HK-2 (cell line): ENCODE results near the gene ARHGAP9.

Experiments used
- DNase-seq: peaks from one replicate; pipeline ENCODE4 v3.0.0-alpha.2; 2018; ENCODE audit not compliant: unreplicated experiment

Gene ARHGAP9

DNA sequence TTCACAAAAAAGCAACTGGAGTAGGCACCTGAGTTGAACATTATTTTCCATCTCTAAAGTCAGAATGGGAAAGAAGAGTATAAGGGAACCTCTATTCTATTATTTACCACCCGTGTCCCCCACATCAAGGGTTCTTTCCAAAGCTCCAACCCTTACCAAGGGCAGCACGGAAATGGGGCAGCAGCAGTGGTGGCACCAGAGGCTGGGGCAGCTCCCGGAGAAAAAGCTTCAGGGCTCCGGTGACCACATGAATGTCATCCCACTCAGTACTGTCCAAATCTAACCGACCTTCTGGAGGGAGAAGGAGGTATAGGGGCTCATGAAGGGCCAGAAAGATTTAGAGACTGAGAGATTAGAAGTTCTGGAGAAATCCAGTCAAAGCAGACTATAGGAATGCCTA, 5.8 kb downstream of the ARHGAP9 start:
- DNase-seq: no peak

DNA sequence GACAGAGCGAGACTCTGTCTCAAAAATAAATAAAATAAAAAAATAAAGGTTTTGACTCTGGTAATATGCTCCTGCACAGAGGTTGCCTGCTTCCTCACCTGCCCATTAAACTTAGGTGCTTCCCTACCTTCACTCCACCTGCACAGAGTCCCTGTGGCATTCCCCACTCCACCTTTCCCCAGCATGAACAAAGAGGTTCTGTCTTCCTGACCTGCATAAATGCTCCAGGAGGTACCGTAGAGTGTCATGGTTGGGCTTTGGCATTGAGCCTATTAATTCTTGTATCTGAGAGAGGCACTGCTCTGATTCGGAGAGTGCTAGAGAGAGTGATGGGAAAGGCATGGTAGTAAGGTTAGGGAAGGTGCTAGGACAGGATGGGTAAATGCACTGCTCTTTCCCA, 6.3 kb downstream of the ARHGAP9 start:
- DNase-seq: no peak

DNA sequence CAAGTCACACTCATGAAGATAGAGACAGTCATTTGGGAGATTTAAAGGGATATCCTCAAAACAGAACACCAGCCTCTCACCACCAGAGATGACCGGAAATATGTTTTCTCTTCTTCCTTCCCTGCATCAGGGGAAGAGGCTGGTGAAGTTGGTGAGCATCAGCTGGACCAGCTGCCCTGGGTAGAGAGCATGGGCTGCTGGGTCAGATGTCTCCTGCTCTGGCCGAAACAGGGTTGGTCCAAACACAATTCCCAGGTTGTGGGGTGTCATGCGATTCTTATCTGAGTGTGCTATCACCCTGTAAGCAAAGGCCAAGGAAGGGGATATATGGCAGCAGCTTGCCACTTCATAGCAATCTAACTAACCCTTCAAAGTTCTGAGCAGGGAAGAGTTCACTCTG, 7.3 kb downstream of the ARHGAP9 start:
- no peak for DNase-seq

DNA sequence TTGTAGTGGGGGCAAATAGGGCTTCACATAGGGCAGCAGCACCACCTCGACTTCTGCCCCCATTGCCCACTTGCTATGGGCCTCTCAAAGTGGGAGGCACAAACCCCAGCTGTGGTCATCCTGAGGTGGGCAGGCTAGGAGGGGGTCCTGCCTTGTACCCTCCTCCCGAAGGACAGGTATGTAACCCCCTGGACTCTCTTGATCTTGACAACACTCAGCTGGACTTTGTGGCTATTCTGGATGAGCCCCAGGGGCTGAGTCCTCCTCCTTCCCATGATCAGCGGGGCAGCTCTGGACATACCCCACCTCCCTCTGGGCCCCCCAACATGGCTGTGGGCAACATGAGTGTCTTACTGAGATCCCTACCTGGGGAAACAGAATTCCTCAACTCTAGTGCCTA, 8.0 kb downstream of the ARHGAP9 start:
- DNase-seq: no peak

DNA sequence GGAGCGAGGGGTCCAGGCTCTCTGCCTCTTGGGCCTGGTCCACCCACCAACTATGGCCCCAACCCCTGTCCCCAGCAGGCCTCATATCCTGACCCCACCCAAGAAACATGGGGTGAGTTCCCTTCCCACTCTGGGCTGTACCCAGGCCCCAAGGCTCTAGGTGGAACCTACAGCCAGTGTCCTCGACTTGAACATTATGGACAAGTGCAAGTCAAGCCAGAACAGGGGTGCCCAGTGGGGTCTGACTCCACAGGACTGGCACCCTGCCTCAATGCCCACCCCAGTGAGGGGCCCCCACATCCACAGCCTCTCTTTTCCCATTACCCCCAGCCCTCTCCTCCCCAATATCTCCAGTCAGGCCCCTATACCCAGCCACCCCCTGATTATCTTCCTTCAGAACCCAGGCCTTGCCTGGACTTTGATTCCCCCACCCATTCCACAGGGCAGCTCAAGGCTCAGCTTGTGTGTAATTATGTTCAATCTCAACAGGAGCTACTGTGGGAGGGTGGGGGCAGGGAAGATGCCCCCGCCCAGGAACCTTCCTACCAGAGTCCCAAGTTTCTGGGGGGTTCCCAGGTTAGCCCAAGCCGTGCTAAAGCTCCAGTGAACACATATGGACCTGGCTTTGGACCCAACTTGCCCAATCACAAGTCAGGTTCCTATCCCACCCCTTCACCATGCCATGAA, 8.6 kb downstream of the ARHGAP9 start:
- DNase-seq: no peak

DNA sequence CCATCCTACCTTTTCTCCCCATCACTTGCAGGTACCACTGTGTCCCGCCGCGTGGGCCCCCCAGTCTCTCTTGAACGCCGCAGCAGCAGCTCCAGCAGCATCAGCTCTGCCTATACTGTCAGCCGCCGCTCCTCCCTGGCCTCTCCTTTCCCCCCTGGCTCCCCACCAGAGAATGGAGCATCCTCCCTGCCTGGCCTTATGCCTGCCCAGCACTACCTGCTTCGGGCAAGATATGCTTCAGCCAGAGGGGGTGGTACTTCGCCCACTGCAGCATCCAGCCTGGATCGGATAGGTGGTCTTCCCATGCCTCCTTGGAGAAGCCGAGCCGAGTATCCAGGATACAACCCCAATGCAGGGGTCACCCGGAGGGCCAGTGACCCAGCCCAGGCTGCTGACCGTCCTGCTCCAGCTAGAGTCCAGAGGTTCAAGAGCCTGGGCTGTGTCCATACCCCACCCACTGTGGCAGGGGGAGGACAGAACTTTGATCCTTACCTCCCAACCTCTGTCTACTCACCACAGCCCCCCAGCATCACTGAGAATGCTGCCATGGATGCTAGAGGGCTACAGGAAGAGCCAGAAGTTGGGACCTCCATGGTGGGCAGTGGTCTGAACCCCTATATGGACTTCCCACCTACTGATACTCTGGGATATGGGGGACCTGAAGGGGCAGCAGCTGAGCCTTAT, 9.2 kb downstream of the ARHGAP9 start:
- DNase-seq: no peak

DNA sequence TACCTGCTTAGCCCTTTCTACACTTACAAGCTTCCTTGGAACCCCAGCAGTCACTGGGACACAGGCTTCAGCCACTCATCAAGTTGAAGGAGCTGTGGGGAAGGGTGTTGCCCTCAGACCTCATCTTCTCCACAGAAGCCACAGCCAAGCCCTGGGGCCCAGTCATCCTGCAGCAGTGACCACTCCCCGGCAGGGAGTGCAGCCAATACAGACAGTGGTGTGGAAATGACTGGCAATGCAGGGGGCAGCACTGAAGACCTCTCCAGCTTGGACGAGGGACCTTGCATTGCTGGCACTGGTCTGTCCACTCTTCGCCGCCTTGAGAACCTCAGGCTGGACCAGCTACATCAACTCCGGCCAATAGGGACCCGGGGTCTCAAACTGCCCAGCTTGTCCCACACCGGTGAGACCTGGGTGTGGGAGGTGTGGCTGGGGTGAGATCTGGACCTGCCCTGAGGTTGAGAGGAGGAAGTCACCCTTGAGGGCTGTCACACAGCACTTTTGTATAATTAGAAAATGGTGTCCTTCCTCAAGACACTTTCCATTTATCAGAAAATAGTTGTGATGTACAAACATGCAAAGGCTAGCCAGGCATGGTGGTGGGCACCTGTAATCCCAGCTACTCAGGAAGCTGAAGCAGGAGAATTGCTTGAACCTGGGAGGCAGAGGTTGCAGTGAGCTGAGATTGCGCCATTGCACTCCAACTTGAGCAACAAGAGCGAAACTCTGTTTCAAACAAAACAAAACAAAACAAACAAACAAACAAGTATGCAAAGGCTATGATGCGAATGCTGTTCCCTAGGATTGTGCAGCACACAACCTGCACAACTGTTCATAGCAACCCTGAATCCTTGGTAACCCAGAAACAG, 10.1 kb downstream of the ARHGAP9 start:
- no peak for DNase-seq

DNA sequence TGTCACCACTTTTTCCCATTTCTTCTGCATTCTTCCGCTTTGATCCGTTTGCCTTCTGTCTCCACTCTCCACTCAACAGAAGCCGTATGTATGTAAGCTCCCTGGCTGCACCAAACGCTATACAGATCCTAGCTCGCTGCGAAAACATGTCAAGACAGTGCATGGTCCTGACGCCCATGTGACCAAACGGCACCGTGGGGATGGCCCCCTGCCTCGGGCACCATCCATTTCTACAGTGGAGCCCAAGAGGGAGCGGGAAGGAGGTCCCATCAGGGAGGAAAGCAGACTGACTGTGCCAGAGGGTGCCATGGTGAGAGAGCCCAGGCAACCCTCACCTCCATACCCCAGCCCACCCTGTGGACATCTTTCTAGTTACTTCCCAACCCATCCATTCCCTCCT, 11.8 kb downstream of the ARHGAP9 start:
- no peak for DNase-seq

DNA sequence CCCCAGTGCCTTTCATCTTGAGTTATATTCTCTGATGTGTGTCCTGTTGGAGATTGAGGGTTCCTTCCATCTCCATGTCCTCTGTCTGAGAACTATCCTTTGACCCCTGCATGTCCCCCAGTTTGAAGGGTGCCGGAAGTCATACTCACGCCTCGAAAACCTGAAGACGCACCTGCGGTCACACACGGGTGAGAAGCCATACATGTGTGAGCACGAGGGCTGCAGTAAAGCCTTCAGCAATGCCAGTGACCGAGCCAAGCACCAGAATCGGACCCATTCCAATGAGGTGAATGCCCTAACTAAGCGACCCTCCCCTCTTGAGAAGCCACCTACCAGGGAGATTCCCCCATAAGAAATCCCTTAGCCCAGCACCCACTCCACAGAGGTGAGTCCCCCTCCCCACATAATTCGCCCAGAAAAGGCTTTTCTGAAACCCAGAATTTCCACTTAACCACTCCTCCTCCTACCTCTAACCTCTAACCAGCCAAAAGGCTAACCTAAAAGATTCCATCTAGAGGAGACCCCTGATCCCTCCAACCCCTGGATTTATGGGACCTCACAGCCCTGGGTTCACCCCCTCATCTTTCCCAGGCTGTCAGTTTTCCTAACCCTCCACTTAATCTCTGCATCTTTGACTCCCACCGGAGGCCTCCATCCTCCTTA, 12.3 kb downstream of the ARHGAP9 start:
- DNase-seq: no peak

DNA sequence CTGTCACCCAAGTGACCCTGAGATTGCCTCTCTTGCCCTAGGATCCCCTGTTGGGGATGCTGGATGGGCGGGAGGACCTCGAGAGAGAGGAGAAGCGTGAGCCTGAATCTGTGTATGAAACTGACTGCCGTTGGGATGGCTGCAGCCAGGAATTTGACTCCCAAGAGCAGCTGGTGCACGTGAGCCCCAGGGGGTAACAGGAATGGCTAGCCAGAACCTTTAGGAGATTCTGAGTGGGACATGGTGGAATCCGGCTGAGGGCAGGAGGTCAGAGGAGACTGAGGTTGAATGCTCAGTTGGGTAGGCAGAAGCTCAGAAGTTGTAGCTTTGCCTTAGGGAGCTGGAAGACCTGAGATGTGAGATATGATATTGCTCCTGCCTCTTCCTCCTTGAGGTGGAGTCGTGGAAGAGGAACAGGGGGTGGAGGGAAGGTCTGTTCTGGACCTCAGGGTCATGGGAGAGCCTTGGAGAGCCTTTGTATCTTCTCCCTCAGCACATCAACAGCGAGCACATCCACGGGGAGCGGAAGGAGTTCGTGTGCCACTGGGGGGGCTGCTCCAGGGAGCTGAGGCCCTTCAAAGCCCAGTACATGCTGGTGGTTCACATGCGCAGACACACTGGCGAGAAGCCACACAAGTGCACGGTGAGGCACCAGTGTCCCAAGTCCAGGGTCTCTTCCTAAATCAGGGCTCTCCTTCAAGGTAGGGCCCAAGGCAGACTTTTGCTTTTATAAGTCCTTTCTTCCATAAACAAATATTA, 13.7 kb downstream of the ARHGAP9 start:
- no peak for DNase-seq

DNA sequence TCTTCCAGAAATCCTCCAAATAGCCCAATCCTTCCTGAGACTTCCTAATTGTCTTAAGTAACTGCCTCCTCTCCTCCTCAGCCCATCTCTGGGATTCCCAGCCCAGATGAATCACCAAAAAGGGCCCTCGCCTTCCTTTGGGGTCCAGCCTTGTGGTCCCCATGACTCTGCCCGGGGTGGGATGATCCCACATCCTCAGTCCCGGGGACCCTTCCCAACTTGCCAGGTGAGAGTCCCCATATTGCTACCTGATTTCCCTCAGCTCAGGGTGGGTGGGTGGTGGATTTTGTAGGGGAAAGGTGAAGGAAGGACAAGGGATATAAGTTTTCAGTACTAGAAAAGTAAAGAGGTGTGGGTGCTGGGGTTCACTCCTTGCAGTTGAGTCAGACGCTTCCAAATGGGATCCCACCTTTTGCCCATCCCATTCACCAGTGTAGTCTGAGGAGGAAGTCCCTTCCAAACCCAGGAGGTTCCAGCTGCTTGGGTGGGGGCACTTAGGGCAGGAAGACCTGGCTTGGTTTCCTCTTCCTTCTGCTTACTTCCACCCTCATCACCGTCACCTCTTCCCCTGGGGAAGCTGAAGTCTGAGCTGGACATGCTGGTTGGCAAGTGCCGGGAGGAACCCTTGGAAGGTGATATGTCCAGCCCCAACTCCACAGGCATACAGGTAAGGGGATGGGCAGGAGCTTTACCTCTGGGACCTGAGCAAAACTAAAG, 14.5 kb downstream of the ARHGAP9 start:
- DNase-seq: no peak

DNA sequence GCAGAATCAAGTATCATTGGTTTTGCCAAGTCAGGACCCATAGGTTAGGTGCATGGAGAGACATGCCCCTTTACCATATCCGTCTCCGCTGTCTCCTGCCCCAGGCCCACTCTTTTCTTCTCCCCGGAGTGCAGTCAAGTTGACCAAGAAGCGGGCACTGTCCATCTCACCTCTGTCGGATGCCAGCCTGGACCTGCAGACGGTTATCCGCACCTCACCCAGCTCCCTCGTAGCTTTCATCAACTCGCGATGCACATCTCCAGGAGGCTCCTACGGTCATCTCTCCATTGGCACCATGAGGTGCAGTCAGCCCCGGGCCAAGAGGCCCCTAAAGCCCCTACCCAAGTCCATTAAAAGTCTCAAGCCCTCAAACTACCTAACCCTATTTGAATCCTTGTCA, 15.1 kb downstream of the ARHGAP9 start:
- no peak for DNase-seq

DNA sequence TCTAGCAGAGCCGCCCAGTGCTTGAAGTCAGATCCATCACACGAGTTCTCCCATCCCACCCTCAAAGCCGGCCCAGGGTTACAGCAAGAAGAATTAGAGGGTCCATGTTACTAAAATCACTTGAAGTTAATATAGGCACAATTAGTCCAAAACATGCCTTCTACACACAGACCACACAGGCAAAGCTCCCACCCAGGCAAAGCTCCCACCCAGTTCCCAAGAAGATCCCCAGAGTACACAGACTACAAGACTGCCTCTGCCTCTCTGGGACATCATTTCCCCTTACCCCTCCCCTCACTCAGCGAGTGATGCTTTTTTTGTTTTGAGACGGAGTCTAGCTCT, 16.8 kb downstream of the ARHGAP9 start:
- no peak for DNase-seq

DNA sequence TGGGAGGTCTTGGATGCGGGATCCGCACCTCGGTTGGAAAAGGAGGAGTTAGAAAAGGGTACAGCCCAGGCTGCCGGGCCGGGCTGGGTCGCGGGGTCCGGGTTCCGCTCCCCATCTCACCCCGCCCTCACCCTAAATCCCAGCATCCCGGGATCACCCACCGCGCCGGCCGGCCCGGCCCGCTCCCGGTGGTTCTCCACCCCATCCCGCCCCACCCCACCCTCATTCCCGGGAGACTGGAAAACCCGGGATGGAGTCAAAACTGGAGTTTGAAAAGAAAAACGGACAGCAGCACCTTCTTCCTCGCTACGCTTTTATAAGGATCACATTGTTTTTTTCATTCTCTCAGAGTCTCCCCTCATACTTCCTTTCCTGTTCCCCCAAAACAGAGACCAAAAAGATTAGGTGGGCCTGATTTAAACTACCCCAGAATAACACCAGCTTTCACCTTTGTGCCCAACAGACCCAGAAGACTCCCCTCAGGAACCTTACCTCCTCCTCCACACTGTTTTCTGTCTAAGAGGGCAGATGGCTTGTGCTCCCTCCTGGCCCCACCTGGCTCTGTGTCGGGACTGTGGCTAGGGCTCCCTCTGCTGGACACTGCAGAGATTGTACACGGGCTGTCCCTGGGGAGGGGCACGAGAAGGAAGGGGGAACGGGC, 17.3 kb downstream of the ARHGAP9 start:
- peak; percentile 92 for DNase-seq

DNA sequence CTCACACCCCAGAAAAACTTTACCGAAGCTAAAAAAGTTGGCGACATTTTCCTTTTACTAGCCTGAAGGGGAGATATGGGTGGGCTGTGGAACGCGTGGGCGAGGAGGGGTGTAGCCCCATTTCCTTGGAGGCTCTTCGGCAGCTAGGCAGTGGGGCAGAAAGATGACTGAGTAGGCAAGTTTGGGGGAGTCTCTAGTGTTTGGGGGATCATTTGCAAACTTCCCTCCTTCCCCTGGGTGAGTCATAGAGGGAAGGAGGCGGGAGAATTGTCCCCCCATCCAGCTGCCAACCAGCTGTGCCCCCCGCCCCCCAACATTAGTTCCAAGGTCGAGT, 17.8 kb downstream of the ARHGAP9 start:
- DNase-seq: no peak

DNA sequence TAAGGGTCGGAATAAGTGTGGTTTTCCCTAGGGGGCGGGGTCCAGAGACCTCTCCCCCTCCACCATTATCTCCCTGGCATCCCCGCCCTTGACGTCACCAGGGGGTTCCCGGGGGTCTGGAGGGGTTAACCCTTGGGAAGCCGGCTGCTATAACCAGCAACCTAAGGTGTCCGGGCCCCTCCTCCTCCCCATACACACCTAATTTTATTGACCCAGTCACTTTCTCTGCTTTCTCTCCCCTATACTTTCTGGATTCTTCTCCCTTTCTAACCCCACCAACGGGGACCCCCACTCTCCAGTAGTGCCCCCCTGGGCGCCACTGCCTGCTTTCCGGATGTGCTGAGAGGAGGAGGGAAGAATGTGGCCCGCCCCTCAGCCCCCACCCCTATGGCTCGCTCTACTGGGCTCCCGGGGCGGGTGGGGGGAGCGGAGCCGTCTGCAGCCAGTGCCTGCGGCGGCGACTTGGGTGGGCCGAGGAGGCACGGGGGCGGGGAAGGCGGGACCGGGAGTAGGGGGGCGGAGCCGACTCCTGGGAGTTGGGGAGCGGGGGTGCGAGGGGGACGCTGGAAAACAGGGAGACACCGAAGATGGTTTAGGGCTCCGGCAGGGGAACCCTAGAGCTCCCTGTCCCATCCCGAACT, 18.3 kb downstream of the ARHGAP9 start:
- DNase-seq: peak; percentile 53

DNA sequence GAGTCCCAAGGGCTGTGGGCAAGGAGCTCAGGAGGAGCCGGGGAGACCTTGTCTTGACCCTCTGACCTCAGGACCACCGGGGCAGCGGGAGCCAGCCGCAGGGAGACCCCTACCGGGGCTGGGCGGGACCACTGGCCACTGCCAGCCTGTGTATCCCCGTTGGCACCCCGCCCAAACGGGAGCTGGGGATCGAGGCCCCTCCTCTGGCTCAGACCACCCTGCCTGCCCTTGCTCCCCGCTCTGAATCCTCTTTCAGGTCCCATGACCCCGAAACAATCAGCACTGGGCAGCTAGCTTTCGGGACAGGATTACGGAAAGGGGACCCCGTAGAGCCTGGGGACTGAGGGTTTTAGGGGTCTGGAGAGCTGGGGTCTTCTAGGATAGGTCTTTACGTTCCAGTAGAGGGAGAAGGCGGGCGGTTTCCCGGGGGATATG, 18.8 kb downstream of the ARHGAP9 start:
- no peak for DNase-seq

DNA sequence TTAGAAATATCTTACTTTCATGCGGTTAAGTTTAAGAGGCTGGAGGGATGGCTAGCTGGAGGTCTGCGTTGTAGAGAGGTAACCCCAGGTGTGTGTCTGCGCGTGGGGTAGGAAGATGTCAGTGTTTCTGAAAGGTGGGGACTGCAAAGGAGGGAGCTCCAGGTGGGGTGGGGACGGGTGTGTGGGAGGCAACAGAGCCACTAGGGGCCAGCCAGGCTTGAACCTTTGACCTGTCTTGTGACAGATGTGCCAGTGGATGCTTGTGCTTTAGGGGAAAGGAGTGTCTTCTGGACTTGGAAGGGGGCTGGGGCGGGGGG, 19.2 kb downstream of the ARHGAP9 start:
- no peak for DNase-seq

DNA sequence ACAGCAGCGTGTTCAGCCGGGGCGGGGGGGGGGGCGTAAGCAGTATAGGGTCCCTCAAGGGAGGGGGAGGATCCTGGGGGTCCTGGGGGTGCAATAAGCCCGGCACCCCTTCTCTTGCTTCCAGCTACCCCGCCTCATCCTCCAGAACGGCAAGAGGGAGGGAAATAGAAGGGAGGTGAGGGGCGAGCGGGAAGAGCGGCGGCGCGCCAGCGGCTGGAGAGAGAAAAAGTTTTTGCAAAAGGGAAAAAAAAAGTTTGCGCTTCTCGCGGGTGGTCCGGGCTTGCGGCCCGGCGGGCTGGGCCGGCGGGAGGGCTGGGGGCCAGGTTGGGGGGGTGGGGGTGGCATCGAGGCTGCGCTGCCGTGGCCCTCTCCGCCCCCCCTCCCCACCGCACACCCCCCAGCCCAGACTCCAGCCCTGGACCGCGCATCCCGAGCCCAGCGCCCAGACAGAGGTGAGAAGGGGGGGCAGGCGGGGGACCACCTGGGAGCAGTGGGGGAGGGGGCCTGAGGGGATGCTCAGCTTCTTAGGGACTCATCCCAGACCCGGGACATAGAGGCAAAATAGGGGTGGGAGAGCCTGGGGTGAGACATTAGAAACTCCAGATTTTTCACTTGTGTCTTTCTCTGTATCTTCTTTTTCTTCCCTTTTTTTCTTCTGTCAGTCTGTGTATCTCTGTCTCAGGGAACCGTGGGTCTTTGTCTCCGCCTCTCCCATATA, 19.8 kb downstream of the ARHGAP9 start, which contains the start of gene GLI1:
GLI1 (plus strand) TSS at position 36 of the 718 bp plus-strand sequence. CDS start 3,907 bp downstream, outside the sequence.
- no peak for DNase-seq
